ENCODE data around the gene TXK.

- TF ChIP-seq ZNF311 (tag by site-specific recombination; IDR thresholded peaks at IDR 0.05; ENCODE audit: borderline replicate concordance) (no peak), SP2 (tag by site-specific recombination; IDR thresholded peaks at IDR 0.05) (no peak), ZNF654 (tag by site-specific recombination; IDR thresholded peaks at IDR 0.05; ENCODE audit: low read depth) (no peak), ZNF529 (tag by site-specific recombination; IDR thresholded peaks at IDR 0.05; ENCODE audit: insufficient replicate concordance) (no peak)
- TF ChIP-seq, protein P1, sequence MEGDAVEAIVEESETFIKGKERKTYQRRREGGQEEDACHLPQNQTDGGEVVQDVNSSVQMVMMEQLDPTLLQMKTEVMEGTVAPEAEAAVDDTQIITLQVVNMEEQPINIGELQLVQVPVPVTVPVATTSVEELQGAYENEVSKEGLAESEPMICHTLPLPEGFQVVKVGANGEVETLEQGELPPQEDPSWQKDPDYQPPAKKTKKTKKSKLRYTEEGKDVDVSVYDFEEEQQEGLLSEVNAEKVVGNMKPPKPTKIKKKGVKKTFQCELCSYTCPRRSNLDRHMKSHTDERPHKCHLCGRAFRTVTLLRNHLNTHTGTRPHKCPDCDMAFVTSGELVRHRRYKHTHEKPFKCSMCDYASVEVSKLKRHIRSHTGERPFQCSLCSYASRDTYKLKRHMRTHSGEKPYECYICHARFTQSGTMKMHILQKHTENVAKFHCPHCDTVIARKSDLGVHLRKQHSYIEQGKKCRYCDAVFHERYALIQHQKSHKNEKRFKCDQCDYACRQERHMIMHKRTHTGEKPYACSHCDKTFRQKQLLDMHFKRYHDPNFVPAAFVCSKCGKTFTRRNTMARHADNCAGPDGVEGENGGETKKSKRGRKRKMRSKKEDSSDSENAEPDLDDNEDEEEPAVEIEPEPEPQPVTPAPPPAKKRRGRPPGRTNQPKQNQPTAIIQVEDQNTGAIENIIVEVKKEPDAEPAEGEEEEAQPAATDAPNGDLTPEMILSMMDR (tag by site-specific recombination; IDR thresholded peaks at IDR 0.05): no peak
Measured at GRCh38 chr4:48178931-48179330, 44.9 kb upstream of the TXK start.

Measured in HEK293 (cell line).